ENCODE data around the gene TMEM132C. TPM values are rescaled to one million over a fixed set of nuclear protein-coding genes. Genes with fewer than 3 reads are reported as not detected.

The TMEM132C gene
- total RNA-seq, 2 experiments from 2014 or later: not detected

- no peaks in the 10 kb centered on the region for H3K27me3 Mint-ChIP-seq
- no peak for ATAC-seq
- no peaks in the 10 kb centered on the region for H3K36me3 Mint-ChIP-seq (ENCODE audit: low read depth)
- DNase-seq: no peak
- intact Hi-C loops (cut with micrococcal nuclease): no loop called here
- TF ChIP-seq CTCF (IDR thresholded peaks at IDR 0.05): no peak
- POLR2A ChIA-PET: no interaction called here
- no peak overlapping the region for H3K27ac Mint-ChIP-seq
- H3K9me3 Mint-ChIP-seq: peaks cover 1% of the 10 kb centered on the region
- no peak overlapping the region for H3K4me3 Mint-ChIP-seq
- CTCF ChIA-PET: no interaction called here
- H3K4me1 Mint-ChIP-seq (ENCODE audit: low read depth): no peaks in the 10 kb centered on the region
Measured at GRCh38 chr12:128337071-128337345, 70.0 kb downstream of the TMEM132C start.

GRCh38 chr12:128337431-128338170 lies 70.6 kb downstream of the TMEM132C start:
- H3K27me3 Mint-ChIP-seq: no peaks in the 10 kb centered on the region
- DNase-seq (no peak), ATAC-seq (no peak)
- POLR2A ChIA-PET: no interaction called here
- H3K4me1 Mint-ChIP-seq (ENCODE audit: low read depth): no peaks in the 10 kb centered on the region
- TF ChIP-seq CTCF (IDR thresholded peaks at IDR 0.05): no peak
- intact Hi-C loops (cut with micrococcal nuclease): no loop called here
- H3K4me3 Mint-ChIP-seq: no peak overlapping the region
- H3K9me3 Mint-ChIP-seq: peaks cover 1% of the 10 kb centered on the region
- no peak overlapping the region for H3K27ac Mint-ChIP-seq
- CTCF ChIA-PET: no interaction called here
- no peaks in the 10 kb centered on the region for H3K36me3 Mint-ChIP-seq (ENCODE audit: low read depth)

GRCh38 chr12:128338386-128339125 lies 71.6 kb downstream of the TMEM132C start:
- intact Hi-C loops (cut with micrococcal nuclease): no loop called here
- H3K4me3 Mint-ChIP-seq: no peak overlapping the region
- ATAC-seq (no peak), DNase-seq (no peak)
- peaks cover 1% of the 10 kb centered on the region for H3K9me3 Mint-ChIP-seq
- H3K27me3 Mint-ChIP-seq: no peaks in the 10 kb centered on the region
- H3K4me1 Mint-ChIP-seq (ENCODE audit: low read depth): no peaks in the 10 kb centered on the region
- H3K27ac Mint-ChIP-seq: no peak overlapping the region
- CTCF ChIA-PET: no interaction called here
- H3K36me3 Mint-ChIP-seq (ENCODE audit: low read depth): no peaks in the 10 kb centered on the region
- POLR2A ChIA-PET: no interaction called here
- no peak for TF ChIP-seq CTCF (IDR thresholded peaks at IDR 0.05)

- POLR2A ChIA-PET: no interaction called here
- Mint-ChIP-seq H3K4me3 (no peak overlapping the region), H3K27ac (no peak overlapping the region), H3K9me3 (peaks cover 1% of the 10 kb centered on the region), H3K36me3 (ENCODE audit: low read depth) (no peaks in the 10 kb centered on the region), H3K4me1 (ENCODE audit: low read depth) (no peaks in the 10 kb centered on the region), H3K27me3 (no peaks in the 10 kb centered on the region)
- DNase-seq (no peak), ATAC-seq (no peak)
- TF ChIP-seq CTCF (IDR thresholded peaks at IDR 0.05): no peak
- CTCF ChIA-PET: no interaction called here
- intact Hi-C loops (cut with micrococcal nuclease): no loop called here
Measured at GRCh38 chr12:128339126-128339520, 72.2 kb downstream of the TMEM132C start.

GRCh38 chr12:128339631-128340030 lies 72.7 kb downstream of the TMEM132C start:
- Mint-ChIP-seq H3K27me3 (no peaks in the 10 kb centered on the region), H3K36me3 (ENCODE audit: low read depth) (no peaks in the 10 kb centered on the region), H3K27ac (no peak overlapping the region), H3K4me1 (ENCODE audit: low read depth) (no peaks in the 10 kb centered on the region), H3K9me3 (peaks cover 1% of the 10 kb centered on the region), H3K4me3 (no peak overlapping the region)
- ATAC-seq: no peak
- CTCF ChIA-PET: no interaction called here
- TF ChIP-seq CTCF (IDR thresholded peaks at IDR 0.05): no peak
- no peak for DNase-seq
- intact Hi-C loops (cut with micrococcal nuclease): no loop called here
- POLR2A ChIA-PET: no interaction called here

Data from activated CD8-positive, alpha-beta T cell treated with anti-CD3 and anti-CD28 coated beads for 36 hours (primary cell).